Right lobe of liver (tissue), 6 donors: ENCODE results near the gene AVPI1. TPM values are rescaled to one million over a fixed set of nuclear protein-coding genes. Genes with fewer than 3 reads are reported as not detected.
"Not testable (repeated sequence)": the region's sequence is repeated elsewhere in the genome, so short reads cannot be mapped to it uniquely, and the experiment has no call there.

Source experiments
- ATAC-seq, 4 donors: fragments of 200-7000 bp; cut with Tn5 transposase; one replicate each; pipeline ENCODE4 v1.9.1; 2020; ENCODE audit warnings: mild to moderate bottlenecking in 4 of 4, moderate library complexity in 4 of 4
- DNase-seq, 3 donors: peaks; one replicate each; pipeline ENCODE4 v3.0.0-alpha.2; 2020
- H3K27ac ChIP-seq, 3 donors: fragments of 200-600 bp; one replicate each; pipeline ENCODE4 v1.8.0; 2022
- H3K27me3 ChIP-seq, 2 donors: fragments of 200-600 bp; one replicate each; pipeline ENCODE4 v1.8.0; 2022
- H3K36me3 ChIP-seq, 4 donors: fragments of 200-600 bp; sonication (generic) in 1 of 4; one replicate each; pipeline versions ENCODE4 v1.5.1 to v1.8.0; 2017 to 2022; ENCODE audit warnings: control low read depth in 1 of 4
- H3K4me1 ChIP-seq, 4 donors: fragments of 200-600 bp; sonication (generic) in 1 of 4; one replicate each; pipeline versions ENCODE4 v1.5.1 to v1.8.0; 2017 to 2022; ENCODE audit warnings: control low read depth in 1 of 4
- H3K4me3 ChIP-seq, 3 donors: fragments of 200-600 bp; one replicate each; pipeline ENCODE4 v1.8.0; 2022
- H3K9me3 ChIP-seq, 4 donors: fragments of 200-600 bp; sonication (generic) in 1 of 4; one replicate each; pipeline versions ENCODE4 v1.5.1 to v1.8.0; 2017 to 2022; ENCODE audit warnings: control low read depth in 1 of 4
- CTCF ChIP-seq, 4 donors: fragments of 200-600 bp in 3 of 4; fragments of 450-650 bp in 1 of 4; IDR thresholded peaks; one replicate each; pipeline versions ENCODE4 v1.5.1 to v1.8.0; 2016 to 2022; ENCODE audit warnings: antibody characterized with exemption in 4 of 4, mild to moderate bottlenecking in 2 of 4
- POLR2A ChIP-seq: fragments of 450-650 bp; IDR thresholded peaks from one replicate; pipeline ENCODE4 v1.6.1; 2017; ENCODE audit warnings: antibody characterized with exemption, mild to moderate bottlenecking
- WGBS: methylation state at CpG from one replicate; pipeline ENCODE4 v1.1.6; 2018; ENCODE audit warnings: low coverage, low lambda C conversion rate; ENCODE audit not compliant: insufficient coverage; ENCODE audit errors: missing lambda C conversion rate; 5-methylcytosine and 5-hydroxymethylcytosine counted together
- intact Hi-C, 2 donors: fragments of 100-400 bp; cut with DNase I; formaldehyde crosslinking; loops; one replicate each; pipeline versions ENCODE4 v1.11.2 to v1.14.1; 2022
- total RNA-seq, 6 experiments: library from RNA; depleted of rRNA in 2 of 6; stranded (reverse); fragments of >200 nt in 2 of 6; fragmentation: NEBNext Ultra II Directional in 3 of 6; extraction: Animal tissue kit (Norgen Biotek cat#: 25700) in 3 of 6; gene quantifications; one replicate each; pipeline versions ENCODE4 v1.1.0 to v1.2.4, GENCODE V29; 2016 to 2023
- donor health status: DM: no; HTN: yes; CAD: no.
- donor health status: DM: no; HTN: no; CAD: no.
- donor health status: DM: no; HTN: no; CAD: no.
- donor health status: DM: no; HTN: yes; CAD: no.
- donor health status: DM: no; HTN: yes; CAD: no.

Gene AVPI1
- total RNA-seq, 6 experiments from 2014 or later, result 10.3 to 27.0 (median 20.2) TPM

GRCh38 chr10:97684866-97685394 is 2.1 kb downstream of the AVPI1 start:
- peak in 2 of 4 donors; percentile 2 to 16 for ATAC-seq
- Histone ChIP-seq H3K27me3 (no peaks in the 10 kb centered on the region), H3K4me3 (peak overlapping the region in 2 of 3 donors; percentile 78 to 80), H3K9me3 (no peaks in the 10 kb centered on the region), H3K27ac (peak overlapping the region; percentile 85 to 98 (median 98)), H3K4me1 (peaks cover 0 to 50% (median 24%) of the 10 kb centered on the region in 4 donors), H3K36me3 (no peaks in the 10 kb centered on the region)
- no peak for DNase-seq
- 18% methylated on average over 5 of the region's 5 CpGs for WGBS
- TF ChIP-seq POLR2A (no peak), CTCF (IDR thresholded peaks at IDR 0.05) (no peak)
- intact Hi-C loops, result no loop called here

DNA sequence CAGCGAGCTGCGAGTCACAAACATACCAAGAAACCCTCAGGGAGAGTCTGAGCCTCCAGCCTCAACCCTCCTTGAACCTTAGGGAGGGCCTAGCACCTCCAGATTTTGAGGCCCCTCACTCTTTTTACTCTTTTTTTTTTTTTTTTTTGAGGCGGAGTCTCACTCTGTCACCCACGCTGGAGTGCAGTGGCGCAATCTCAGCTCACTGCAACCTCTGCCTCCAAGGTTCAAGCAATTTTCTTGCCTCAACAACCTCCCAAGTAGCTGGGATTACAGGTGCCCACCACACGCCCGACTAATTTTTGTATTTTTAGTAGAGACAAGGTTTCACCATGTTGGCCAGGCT is 2.7 kb downstream of the AVPI1 start:
- intact Hi-C loops, H3K27me3 ChIP-seq, ATAC-seq, H3K36me3 ChIP-seq, H3K9me3 ChIP-seq, DNase-seq: not testable (repeated sequence)
- H3K4me3 ChIP-seq, result peak overlapping the region in 2 of 3 donors; percentile 78 to 80
- 22% methylated on average over 6 of the region's 7 CpGs for WGBS
- H3K27ac ChIP-seq, result peak overlapping the region; percentile 85 to 98 (median 98)
- peak in 1 of 4 donors; percentile 0 for TF ChIP-seq CTCF (IDR thresholded peaks at IDR 0.05)
- H3K4me1 ChIP-seq, result peaks cover 0 to 50% (median 24%) of the 10 kb centered on the region in 4 donors

GRCh38 chr10:97683556-97684367 is 3.3 kb downstream of the AVPI1 start:
- Histone ChIP-seq H3K9me3 (no peaks in the 10 kb centered on the region), H3K36me3 (peaks cover 0 to 8% (median 4%) of the 10 kb centered on the region in 4 donors), H3K4me1 (peaks cover 0 to 48% (median 24%) of the 10 kb centered on the region in 4 donors), H3K27me3 (no peaks in the 10 kb centered on the region), H3K27ac (peak overlapping the region; percentile 85 to 98 (median 98)), H3K4me3 (peak overlapping the region in 2 of 3 donors; percentile 78 to 80)
- TF ChIP-seq CTCF (IDR thresholded peaks at IDR 0.05) (peak in 1 of 4 donors; percentile 8), POLR2A (no peak)
- 11% methylated on average over 8 of the region's 9 CpGs for WGBS
- DNase-seq, result peak in 1 of 3 donors; percentile 52
- peak in 3 of 4 donors; percentile 2 to 15 (median 4) for ATAC-seq
- intact Hi-C loops, result no loop called here

DNA sequence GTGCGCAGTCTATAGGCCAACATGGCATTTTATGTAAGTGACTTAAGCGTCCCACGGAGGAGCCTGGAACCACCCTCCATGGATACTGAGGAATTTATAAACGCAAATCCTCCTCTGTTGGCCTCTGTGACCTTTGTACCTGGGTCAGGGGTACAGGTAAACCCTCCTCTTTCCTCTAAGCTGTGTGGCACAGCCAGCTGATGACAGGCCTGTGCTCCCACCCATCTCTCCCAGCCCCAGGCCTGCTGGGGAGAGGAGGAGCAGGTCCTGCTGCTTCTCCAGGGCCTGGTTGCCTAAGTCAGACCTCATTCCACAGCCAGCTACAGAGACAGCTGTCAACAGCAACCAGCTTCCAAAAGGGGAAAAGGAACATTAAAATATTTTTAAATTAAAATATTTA is 5.0 kb downstream of the AVPI1 start:
- H3K9me3 ChIP-seq, result no peaks in the 10 kb centered on the region
- peaks cover 0 to 23% (median 14%) of the 10 kb centered on the region in 4 donors for H3K36me3 ChIP-seq
- no peaks in the 10 kb centered on the region for H3K27me3 ChIP-seq
- H3K4me3 ChIP-seq, result no peak overlapping the region
- H3K4me1 ChIP-seq, result peaks cover 0 to 35% (median 17%) of the 10 kb centered on the region in 4 donors
- TF ChIP-seq CTCF (IDR thresholded peaks at IDR 0.05), result no peak
- no peak for TF ChIP-seq POLR2A
- intact Hi-C loops, result no loop called here
- ATAC-seq (peak in 1 of 4 donors; percentile 3), DNase-seq (peak in 1 of 3 donors; percentile 48)
- peak overlapping the region in 1 of 3 donors; percentile 98 for H3K27ac ChIP-seq
- 76% methylated on average over 4 of the region's 4 CpGs for WGBS
